Measurements from ENCODE around the gene GALNT14.

GRCh38 chr2:30865892-30866681, 272.2 kb downstream of the GALNT14 start:
- TF ChIP-seq, protein P1, sequence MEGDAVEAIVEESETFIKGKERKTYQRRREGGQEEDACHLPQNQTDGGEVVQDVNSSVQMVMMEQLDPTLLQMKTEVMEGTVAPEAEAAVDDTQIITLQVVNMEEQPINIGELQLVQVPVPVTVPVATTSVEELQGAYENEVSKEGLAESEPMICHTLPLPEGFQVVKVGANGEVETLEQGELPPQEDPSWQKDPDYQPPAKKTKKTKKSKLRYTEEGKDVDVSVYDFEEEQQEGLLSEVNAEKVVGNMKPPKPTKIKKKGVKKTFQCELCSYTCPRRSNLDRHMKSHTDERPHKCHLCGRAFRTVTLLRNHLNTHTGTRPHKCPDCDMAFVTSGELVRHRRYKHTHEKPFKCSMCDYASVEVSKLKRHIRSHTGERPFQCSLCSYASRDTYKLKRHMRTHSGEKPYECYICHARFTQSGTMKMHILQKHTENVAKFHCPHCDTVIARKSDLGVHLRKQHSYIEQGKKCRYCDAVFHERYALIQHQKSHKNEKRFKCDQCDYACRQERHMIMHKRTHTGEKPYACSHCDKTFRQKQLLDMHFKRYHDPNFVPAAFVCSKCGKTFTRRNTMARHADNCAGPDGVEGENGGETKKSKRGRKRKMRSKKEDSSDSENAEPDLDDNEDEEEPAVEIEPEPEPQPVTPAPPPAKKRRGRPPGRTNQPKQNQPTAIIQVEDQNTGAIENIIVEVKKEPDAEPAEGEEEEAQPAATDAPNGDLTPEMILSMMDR (IDR thresholded peaks at IDR 0.05) = no peak
- no peak for TF ChIP-seq ZFX (IDR thresholded peaks at IDR 0.05; ENCODE audit: borderline replicate concordance)

Data from 22Rv1 (cell line).